Measurements from ENCODE around the gene MBNL1. TPM values are rescaled to one million over a fixed set of nuclear protein-coding genes. Genes with fewer than 3 reads are reported as not detected.

Gene MBNL1
- total and polyA plus RNA-seq, 2 of the 4 experiments (the other 2 are of a cell fraction) = 127 to 664 TPM

- Histone ChIP-seq H3K4me3 (ENCODE audit: insufficient read depth, low read depth, low read length) (no peak overlapping the region), H3K14ac (replicated peaks; ENCODE audit: low read depth, low read length) (no peak overlapping the region; the same call in 1 of the 2 replicates), H3K27ac (ENCODE audit: insufficient read depth, low read length) (no peak overlapping the region), H4K5ac (ENCODE audit: low read depth, low read length) (no peak overlapping the region), H3K79me1 (ENCODE audit: low read depth in 1 of 2, low read length in 2 of 2) (peaks cover 0 to 41% of the 10 kb centered on the region in 2 experiments; a peak in 2 of 4 replicates), H3K56ac (ENCODE audit: extremely low read depth, insufficient read depth, low read length) (no peak overlapping the region), H2AFZ (replicated peaks; ENCODE audit: low read length, poor library complexity) (no peak overlapping the region), H3K9me1 (ENCODE audit: insufficient read depth, low read length) (peaks cover 20% of the 10 kb centered on the region), H2BK5ac (ENCODE audit: low read depth, low read length, poor library complexity, severe bottlenecking) (peak overlapping the region; percentile 60), H3K18ac (ENCODE audit: low read depth, low read length) (no peak overlapping the region), H3K9ac (ENCODE audit: low read depth, low read length) (no peak overlapping the region), H3K27me3 (ENCODE audit: control insufficient read depth, insufficient read depth, low read length) (no peaks in the 10 kb centered on the region), H3K4me1 (ENCODE audit: control insufficient read depth, insufficient read depth, low read length) (peaks cover 9% of the 10 kb centered on the region; the same call in 1 of the 2 replicates), H2AK9ac (replicated peaks; ENCODE audit: low read depth, low read length, poor library complexity) (no peak overlapping the region), H2BK15ac (ENCODE audit: low read depth, low read length) (no peak overlapping the region), H4K91ac (ENCODE audit: insufficient read depth, low read depth, low read length) (no peak overlapping the region), H3K9me3 (ENCODE audit: control insufficient read depth, insufficient read depth, low read length) (no peaks in the 10 kb centered on the region), H2BK20ac (ENCODE audit: low read depth, low read length) (no peak overlapping the region), H3K4ac (ENCODE audit: low read depth, low read length) (no peak overlapping the region), H3K4me2 (ENCODE audit: low read depth, low read length) (no peak overlapping the region), H3K36me3 (ENCODE audit: control insufficient read depth, insufficient read depth, low read length) (no peaks in the 10 kb centered on the region; the same call in 1 of the 2 replicates), H2AK5ac (ENCODE audit: low read depth, low read length) (no peak overlapping the region), H4K8ac (ENCODE audit: low read depth in 2 of 2, low read length in 2 of 2) (no peak overlapping the region), H4K20me1 (ENCODE audit: insufficient read depth, low read length) (peaks cover 63% of the 10 kb centered on the region), H2BK120ac (ENCODE audit: low read depth, low read length) (no peak overlapping the region), H3K23ac (ENCODE audit: low read depth, low read length) (0 out of 2 replicates have a peak overlapping the region, but pooled peaks have one; percentile 57)
- dilution Hi-C loops (cut with HindIII; ENCODE audit: low sequenced_read_pairs, unreplicated experiment) (no loop called here), intact Hi-C loops (cut with micrococcal nuclease) (no loop called here), in situ Hi-C loops (cut with MboI; ENCODE audit: low sequenced_read_pairs) (no loop called here)
- no peak for DNase-seq
- BruUV-seq (replicated peaks) = no TSS peak
- ChIA-PET CTCF (no interaction called here), POLR2A (ENCODE audit: unreplicated experiment) (no interaction called here)
- ATAC-seq (ENCODE audit: low read depth) = no peak
- WGBS, 2 experiments (ENCODE audit: extremely low coverage in 2 of 2, insufficient read length in 1 of 2) = no CpG with 5 or more reads among the region's 3 CpGs
- TF ChIP-seq CHD1 (IDR thresholded peaks at IDR 0.05; ENCODE audit: low read depth, low read length) = no peak
- no peak for TF ChIP-seq MAZ (IDR thresholded peaks at IDR 0.05; ENCODE audit: borderline replicate concordance, low read depth, low read length)
- no peak for TF ChIP-seq RAD21 (IDR thresholded peaks at IDR 0.05; ENCODE audit: low read length)
- no peak for TF ChIP-seq CEBPB (IDR thresholded peaks at IDR 0.05; ENCODE audit: low read depth, low read length)
- no peak for TF ChIP-seq BHLHE40 (IDR thresholded peaks at IDR 0.05; ENCODE audit: low read depth, low read length)
- no peak for TF ChIP-seq FOS (IDR thresholded peaks at IDR 0.05; ENCODE audit: low read depth, low read length)
- no peak for TF ChIP-seq ELK1 (IDR thresholded peaks at IDR 0.05; ENCODE audit: borderline replicate concordance, low read depth, low read length)
- TF ChIP-seq NFE2L2 (IDR thresholded peaks at IDR 0.05; ENCODE audit: low read depth, low read length) = no peak
- TF ChIP-seq, protein P1, sequence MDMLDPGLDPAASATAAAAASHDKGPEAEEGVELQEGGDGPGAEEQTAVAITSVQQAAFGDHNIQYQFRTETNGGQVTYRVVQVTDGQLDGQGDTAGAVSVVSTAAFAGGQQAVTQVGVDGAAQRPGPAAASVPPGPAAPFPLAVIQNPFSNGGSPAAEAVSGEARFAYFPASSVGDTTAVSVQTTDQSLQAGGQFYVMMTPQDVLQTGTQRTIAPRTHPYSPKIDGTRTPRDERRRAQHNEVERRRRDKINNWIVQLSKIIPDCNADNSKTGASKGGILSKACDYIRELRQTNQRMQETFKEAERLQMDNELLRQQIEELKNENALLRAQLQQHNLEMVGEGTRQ (IDR thresholded peaks at IDR 0.05; ENCODE audit: low read depth, low read length) = no peak
- no peak for TF ChIP-seq MXI1 (IDR thresholded peaks at IDR 0.05; ENCODE audit: borderline replicate concordance, low read depth, low read length)
- no peak for TF ChIP-seq MAFK (IDR thresholded peaks at IDR 0.05; ENCODE audit: low read depth, low read length)
- no peak for TF ChIP-seq SMC3 (IDR thresholded peaks at IDR 0.05; ENCODE audit: low read depth, low read length)
- TF ChIP-seq RCOR1 (IDR thresholded peaks at IDR 0.05; ENCODE audit: insufficient replicate concordance, low read length) = no peak
- TF ChIP-seq CTCF (conservative IDR thresholded peaks at IDR 0.05; ENCODE audit: low read depth, low read length) = no peak
- no peak for TF ChIP-seq POLR2A (IDR thresholded peaks at IDR 0.05; ENCODE audit: low read depth, low read length)
- TF ChIP-seq RFX5 (IDR thresholded peaks at IDR 0.05; ENCODE audit: low read depth, low read length) = no peak
These were observed 23.6 kb downstream of the MBNL1 start for GRCh38 chr3:152292366-152292765.
